Naive thymus-derived CD4-positive, alpha-beta T cell (primary cell): ENCODE data around the gene COMMD9. TPM values are rescaled to one million over a fixed set of nuclear protein-coding genes. Genes with fewer than 3 reads are reported as not detected.

Experiments used
- ATAC-seq: fragments of 150-1000 bp; cut with Tn5 transposase; 2 replicates; pipeline ENCODE4 v1.10.0; 2021; ENCODE audit warnings: mild to moderate bottlenecking, moderate library complexity
- CTCF ChIA-PET: fragments of 350-600 bp; sonication (Branson Sonifier 250); formaldehyde crosslinking; loops from one replicate; lab custom pipeline; 2021; ENCODE audit warnings: antibody characterized with exemption; lab: Charles Lee
- POLR2A ChIA-PET: fragments of 350-600 bp; sonication (Branson Sonifier 250); formaldehyde crosslinking; loops from one replicate; lab custom pipeline; 2021; ENCODE audit warnings: antibody characterized with exemption, inconsistent platforms; lab: Charles Lee
- DNase-seq, 9 donors: peaks; one replicate each; pipeline versions ENCODE4 v3.0.0 to v3.0.0-alpha.2; 2020 to 2022; ENCODE audit warnings: mixed read lengths in 1 of 9
- H3K27ac ChIP-seq: one replicate; pipeline ENCODE4 v1.7.0; 2013; ENCODE audit warnings: mild to moderate bottlenecking, low read depth, low read length, moderate library complexity
- H3K27me3 ChIP-seq, 2 donors: one replicate each; pipeline ENCODE4 v1.7.0; 2013; ENCODE audit warnings: low read length in 2 of 2, mild to moderate bottlenecking in 2 of 2, moderate library complexity in 2 of 2; ENCODE audit not compliant: control insufficient read depth in 2 of 2, insufficient read depth in 2 of 2
- H3K36me3 ChIP-seq, 3 experiments: 1 replicate in 2 of 3; 2 replicates in 1 of 3; pipeline ENCODE4 v1.7.0; 2013; ENCODE audit warnings: low read length in 3 of 3, mild to moderate bottlenecking in 3 of 3, moderate library complexity in 1 of 3; ENCODE audit not compliant: insufficient read depth in 3 of 3, control insufficient read depth in 2 of 3
- H3K4me1 ChIP-seq, 2 donors: one replicate each; pipeline ENCODE4 v1.7.0; 2013; ENCODE audit warnings: low read length in 2 of 2, mild to moderate bottlenecking in 2 of 2, moderate library complexity in 1 of 2; ENCODE audit not compliant: control insufficient read depth in 2 of 2, insufficient read depth in 2 of 2
- H3K4me3 ChIP-seq: 2 replicates; pipeline ENCODE4 v1.7.0; 2013; ENCODE audit warnings: mild to moderate bottlenecking, low read length
- H3K9me3 ChIP-seq, 3 experiments: 1 replicate in 2 of 3; 2 replicates in 1 of 3; pipeline ENCODE4 v1.7.0; 2013; ENCODE audit warnings: low read length in 3 of 3; ENCODE audit not compliant: control insufficient read depth in 2 of 3
- H3K27ac Mint-ChIP-seq, 9 donors: one replicate each; pipeline ENCODE4 v1.8.0; 2020 to 2022; ENCODE audit warnings: mixed read lengths in 9 of 9, mild to moderate bottlenecking in 8 of 9, moderate library complexity in 5 of 9, inconsistent platforms in 2 of 9
- H3K27me3 Mint-ChIP-seq, 5 donors: one replicate each; pipeline ENCODE4 v1.8.0; 2021 to 2022; ENCODE audit warnings: mixed read lengths in 5 of 5, mild to moderate bottlenecking in 1 of 5
- H3K36me3 Mint-ChIP-seq, 5 donors: one replicate each; pipeline ENCODE4 v1.8.0; 2020 to 2022; ENCODE audit warnings: mixed read lengths in 5 of 5, mild to moderate bottlenecking in 3 of 5, inconsistent platforms in 1 of 5
- H3K4me1 Mint-ChIP-seq, 7 donors: one replicate each; pipeline ENCODE4 v1.8.0; 2020 to 2022; ENCODE audit warnings: mixed read lengths in 7 of 7, mild to moderate bottlenecking in 3 of 7, inconsistent platforms in 1 of 7
- H3K4me3 Mint-ChIP-seq, 10 donors: one replicate each; pipeline ENCODE4 v1.8.0; 2020 to 2022; ENCODE audit warnings: mild to moderate bottlenecking in 10 of 10, mixed read lengths in 10 of 10, moderate library complexity in 6 of 10, inconsistent platforms in 2 of 10
- H3K9me3 Mint-ChIP-seq, 11 donors: one replicate each; pipeline ENCODE4 v1.8.0; 2020 to 2022; ENCODE audit warnings: mixed read lengths in 11 of 11, mild to moderate bottlenecking in 4 of 11, inconsistent platforms in 1 of 11, moderate library complexity in 1 of 11
- intact Hi-C, 2 donors: fragments of 100-400 bp; cut with micrococcal nuclease; formaldehyde crosslinking; loops; one replicate each; pipeline ENCODE4 v1.15.1; 2023
- polyA plus RNA-seq, 2 donors: library from polyadenylated mRNA; unstranded; fragments of 300-500 nt; fragmentation: Illumina TruSeq; gene quantifications; one replicate each; pipeline ENCODE4 v1.2.3, GENCODE V29; 2021
- total RNA-seq, 6 experiments: library from RNA in 5 of 6; stranded (reverse) in 5 of 6; gene quantifications; 1 replicate in 5 of 6; 2 replicates in 1 of 6; pipeline ENCODE4 v1.2.3 and lab custom pipeline; 2021 to 2026

Gene COMMD9
- total and polyA plus RNA-seq, 7 experiments from 2014 or later: 42.6 to 86.1 (median 49.5) TPM

- no peak overlapping the region for H3K4me3 ChIP-seq
- H3K4me1 ChIP-seq: no peaks in the 10 kb centered on the region
- H3K27ac ChIP-seq: no peak overlapping the region
- Mint-ChIP-seq H3K27me3 (peaks cover 6 to 52% (median 30%) of the 10 kb centered on the region in 5 donors), H3K27ac (no peak overlapping the region), H3K9me3 (peaks cover 0 to 3% (median 0%) of the 10 kb centered on the region in 11 donors), H3K4me1 (no peaks in the 10 kb centered on the region), H3K4me3 (no peak overlapping the region), H3K36me3 (peaks cover 0 to 4% (median 0%) of the 10 kb centered on the region in 5 donors)
- POLR2A ChIA-PET: no interaction called here
- CTCF ChIA-PET: no interaction called here
- no peak for ATAC-seq
- no peak for DNase-seq
- H3K27me3 ChIP-seq: no peaks in the 10 kb centered on the region
- intact Hi-C loops: no loop called here
- no peaks in the 10 kb centered on the region for H3K9me3 ChIP-seq
- no peaks in the 10 kb centered on the region for H3K36me3 ChIP-seq
Observed at GRCh38 chr11:36240173-36240572, 49.1 kb downstream of the COMMD9 start.

GRCh38 chr11:36239636-36240035, 49.6 kb downstream of the COMMD9 start:
- Mint-ChIP-seq H3K36me3 (no peaks in the 10 kb centered on the region), H3K4me3 (no peak overlapping the region), H3K9me3 (no peaks in the 10 kb centered on the region), H3K27me3 (peaks cover 6 to 47% (median 26%) of the 10 kb centered on the region in 5 donors), H3K4me1 (no peaks in the 10 kb centered on the region), H3K27ac (no peak overlapping the region)
- DNase-seq: no peak
- Histone ChIP-seq H3K27ac (no peak overlapping the region), H3K36me3 (no peaks in the 10 kb centered on the region), H3K27me3 (no peaks in the 10 kb centered on the region), H3K4me1 (no peaks in the 10 kb centered on the region), H3K9me3 (no peaks in the 10 kb centered on the region), H3K4me3 (no peak overlapping the region)
- no peak for ATAC-seq
- ChIA-PET POLR2A (no interaction called here), CTCF (interaction anchor here (1.1 kb wide), 1 partner anchor 19 kb away, joined by 3 read pairs; no protein-coding TSS in a partner anchor)
- intact Hi-C loops: no loop called here

- no peaks in the 10 kb centered on the region for H3K9me3 ChIP-seq
- H3K27ac Mint-ChIP-seq: no peak overlapping the region
- H3K4me3 ChIP-seq: no peak overlapping the region
- ChIA-PET CTCF (interaction anchor here (1.1 kb wide), 1 partner anchor 20 kb away, joined by 3 read pairs; no protein-coding TSS in a partner anchor), POLR2A (no interaction called here)
- intact Hi-C loops: no loop called here
- DNase-seq (no peak), ATAC-seq (no peak)
- no peaks in the 10 kb centered on the region for H3K4me1 ChIP-seq
- no peaks in the 10 kb centered on the region for H3K36me3 Mint-ChIP-seq
- no peaks in the 10 kb centered on the region for H3K4me1 Mint-ChIP-seq
- H3K27me3 ChIP-seq: no peaks in the 10 kb centered on the region
- H3K27ac ChIP-seq: no peak overlapping the region
- H3K9me3 Mint-ChIP-seq: no peaks in the 10 kb centered on the region
- no peaks in the 10 kb centered on the region for H3K36me3 ChIP-seq
- H3K4me3 Mint-ChIP-seq: no peak overlapping the region
- H3K27me3 Mint-ChIP-seq: peaks cover 2 to 42% (median 22%) of the 10 kb centered on the region in 5 donors
Observed at GRCh38 chr11:36238881-36239280, 50.3 kb downstream of the COMMD9 start.

- no peaks in the 10 kb centered on the region for H3K27me3 ChIP-seq
- Mint-ChIP-seq H3K4me3 (no peak overlapping the region), H3K9me3 (no peaks in the 10 kb centered on the region), H3K27ac (no peak overlapping the region), H3K27me3 (peaks cover 2 to 36% (median 17%) of the 10 kb centered on the region in 5 donors), H3K36me3 (no peaks in the 10 kb centered on the region), H3K4me1 (no peaks in the 10 kb centered on the region)
- H3K4me1 ChIP-seq: no peaks in the 10 kb centered on the region
- no peaks in the 10 kb centered on the region for H3K9me3 ChIP-seq
- DNase-seq: no peak
- POLR2A ChIA-PET: no interaction called here
- CTCF ChIA-PET: no interaction called here
- intact Hi-C loops: no loop called here
- no peak for ATAC-seq
- no peaks in the 10 kb centered on the region for H3K36me3 ChIP-seq
- H3K27ac ChIP-seq: no peak overlapping the region
- H3K4me3 ChIP-seq: no peak overlapping the region
Observed at GRCh38 chr11:36238036-36238631, 51.1 kb downstream of the COMMD9 start.

GRCh38 chr11:36237391-36237790, 51.8 kb downstream of the COMMD9 start:
- H3K27me3 ChIP-seq: no peaks in the 10 kb centered on the region
- no peaks in the 10 kb centered on the region for H3K9me3 ChIP-seq
- DNase-seq (no peak), ATAC-seq (no peak)
- Mint-ChIP-seq H3K4me3 (no peak overlapping the region), H3K27me3 (peaks cover 2 to 32% (median 19%) of the 10 kb centered on the region in 5 donors), H3K36me3 (no peaks in the 10 kb centered on the region), H3K4me1 (no peaks in the 10 kb centered on the region), H3K27ac (no peak overlapping the region), H3K9me3 (no peaks in the 10 kb centered on the region)
- intact Hi-C loops: no loop called here
- ChIA-PET CTCF (no interaction called here), POLR2A (no interaction called here)
- no peak overlapping the region for H3K4me3 ChIP-seq
- no peaks in the 10 kb centered on the region for H3K4me1 ChIP-seq
- no peak overlapping the region for H3K27ac ChIP-seq
- H3K36me3 ChIP-seq: no peaks in the 10 kb centered on the region

GRCh38 chr11:36235750-36236149, 53.5 kb downstream of the COMMD9 start:
- Histone ChIP-seq H3K27ac (no peak overlapping the region), H3K4me1 (no peaks in the 10 kb centered on the region), H3K36me3 (no peaks in the 10 kb centered on the region), H3K9me3 (no peaks in the 10 kb centered on the region), H3K4me3 (no peak overlapping the region), H3K27me3 (no peaks in the 10 kb centered on the region)
- Mint-ChIP-seq H3K4me3 (no peak overlapping the region), H3K27me3 (peaks cover 2 to 23% (median 17%) of the 10 kb centered on the region in 5 donors), H3K27ac (no peak overlapping the region), H3K36me3 (no peaks in the 10 kb centered on the region), H3K4me1 (no peaks in the 10 kb centered on the region), H3K9me3 (no peaks in the 10 kb centered on the region)
- DNase-seq (no peak), ATAC-seq (no peak)
- intact Hi-C loops: no loop called here
- POLR2A ChIA-PET: no interaction called here
- CTCF ChIA-PET: no interaction called here

- H3K27ac ChIP-seq: no peak overlapping the region
- H3K27me3 ChIP-seq: no peaks in the 10 kb centered on the region
- H3K4me1 ChIP-seq: no peaks in the 10 kb centered on the region
- CTCF ChIA-PET: no interaction called here
- no peak for DNase-seq
- H3K4me3 Mint-ChIP-seq: no peak overlapping the region
- H3K9me3 Mint-ChIP-seq: no peaks in the 10 kb centered on the region
- POLR2A ChIA-PET: no interaction called here
- no peaks in the 10 kb centered on the region for H3K36me3 ChIP-seq
- H3K27me3 Mint-ChIP-seq: peaks cover 2 to 22% (median 16%) of the 10 kb centered on the region in 5 donors
- H3K9me3 ChIP-seq: no peaks in the 10 kb centered on the region
- H3K4me3 ChIP-seq: no peak overlapping the region
- ATAC-seq: no peak
- no peaks in the 10 kb centered on the region for H3K36me3 Mint-ChIP-seq
- no peaks in the 10 kb centered on the region for H3K4me1 Mint-ChIP-seq
- H3K27ac Mint-ChIP-seq: no peak overlapping the region
- intact Hi-C loops: no loop called here
Observed at GRCh38 chr11:36234825-36235224, 54.4 kb downstream of the COMMD9 start.
